Smooth muscle cell of bladder (primary cell): ENCODE measurements around the gene USP49. TPM values are rescaled to one million over a fixed set of nuclear protein-coding genes. Genes with fewer than 3 reads are reported as not detected.

Experiments used
- total RNA-seq: library from RNA; depleted of rRNA; stranded (reverse); fragments of >200 nt; gene quantifications from 2 replicates; pipeline ENCODE4 v1.2.3, GENCODE V29; 2014

USP49 gene
- 2.0 and 2.4 TPM in 2 replicates for total RNA-seq

DNA sequence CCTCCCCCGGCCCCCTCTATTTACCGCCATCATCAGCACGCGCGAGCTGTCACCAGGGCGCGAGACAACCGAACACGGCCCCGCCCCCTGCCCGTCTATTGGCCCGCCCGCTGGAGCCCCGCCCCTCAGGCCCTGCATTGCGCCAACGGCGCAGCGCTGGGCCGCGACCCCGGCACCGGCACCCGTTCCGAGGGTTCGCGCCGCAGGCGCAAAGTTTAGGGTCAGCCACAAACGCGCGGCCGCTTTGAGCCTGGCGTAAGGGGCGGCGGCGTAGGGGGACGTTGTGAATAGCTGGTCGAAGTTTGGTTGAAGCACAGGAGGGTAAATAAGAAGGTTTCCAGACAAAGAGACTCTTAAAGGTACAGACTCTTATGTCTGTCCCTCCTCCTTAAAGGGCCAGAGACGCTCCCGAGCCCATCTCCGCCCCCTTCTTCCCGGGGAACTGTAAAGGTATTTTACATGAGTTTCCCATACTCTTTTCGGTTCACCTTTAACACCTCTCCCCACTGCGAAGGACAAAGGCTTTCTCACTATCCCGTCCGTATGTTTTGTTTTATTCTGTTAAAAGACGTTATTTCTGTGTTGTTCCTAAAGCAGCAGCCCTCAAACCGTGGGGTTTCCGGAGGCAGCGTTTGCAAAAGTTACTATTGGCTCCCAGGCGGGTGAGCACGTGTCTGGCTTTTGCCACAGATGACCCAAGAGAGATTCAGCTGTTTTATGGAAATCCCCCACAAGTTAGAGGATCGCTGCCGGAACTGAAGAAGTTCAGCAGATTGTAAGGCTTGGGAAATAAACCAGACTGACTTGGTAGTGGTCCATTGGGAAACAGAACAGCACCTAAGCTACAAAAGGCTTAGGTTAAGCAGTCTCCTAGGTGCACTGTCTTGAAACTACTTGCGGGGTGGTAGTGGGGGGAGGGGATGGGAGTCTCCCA is at the start of gene USP49:
Gene USP49 (minus strand): TSS at position 76 of the 934 bp plus-strand sequence. CDS start 88,392 bp downstream, outside the sequence.

GRCh38 chr6:41941280-41942066 is 46.3 kb upstream of the USP49 start, which contains the start of gene CCND3:
Gene CCND3 (minus strand): TSS chr6:41941808. CDS start chr6:41941649, 159 bp downstream.

DNA sequence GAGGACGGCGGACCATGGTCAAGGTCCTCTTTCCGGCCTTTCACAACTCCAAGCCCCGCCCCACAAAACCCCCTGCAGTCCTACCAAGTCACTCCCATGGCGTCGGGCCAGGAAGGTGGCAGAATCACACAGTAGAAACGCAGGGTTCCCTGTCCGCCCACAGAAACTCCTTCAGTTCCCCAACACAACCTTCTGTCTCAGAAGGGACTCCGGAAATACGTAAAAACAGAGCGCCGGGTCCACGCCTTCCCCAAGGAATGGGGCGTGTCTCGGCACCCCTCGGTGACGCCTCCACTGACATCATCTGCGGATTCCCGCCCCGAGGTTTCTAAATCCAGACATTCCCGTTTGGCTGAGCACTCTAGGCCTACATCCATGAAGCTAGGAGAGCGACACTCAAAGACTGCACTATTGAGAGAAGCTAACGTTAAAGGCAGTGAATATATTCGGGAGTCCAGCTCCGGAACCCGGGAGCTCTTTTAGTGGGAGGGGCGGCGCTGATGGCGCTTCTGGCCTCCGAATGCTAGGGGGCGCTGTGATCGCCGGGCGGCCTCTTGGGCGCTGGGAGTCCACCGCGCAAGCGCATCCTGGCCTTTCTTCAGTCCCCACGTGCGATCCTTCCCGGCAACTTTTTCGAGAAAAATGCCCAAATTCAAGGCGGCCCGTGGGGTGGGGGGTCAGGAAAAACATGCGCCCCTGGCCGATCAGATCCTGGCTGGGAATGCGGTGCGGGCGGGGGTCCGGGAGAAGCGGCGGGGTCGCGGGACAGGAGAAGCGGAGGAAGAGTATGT is 25.9 kb upstream of the USP49 start, which contains the start of the genes BYSL and MED20:
Gene BYSL (plus strand): TSS at position 579 of the 791 bp plus-strand sequence. CDS start 64 bp downstream, at position 643.
Gene MED20 (minus strand): TSS at position 219 of the 791 bp plus-strand sequence. CDS start 121 bp downstream, at position 98.

DNA sequence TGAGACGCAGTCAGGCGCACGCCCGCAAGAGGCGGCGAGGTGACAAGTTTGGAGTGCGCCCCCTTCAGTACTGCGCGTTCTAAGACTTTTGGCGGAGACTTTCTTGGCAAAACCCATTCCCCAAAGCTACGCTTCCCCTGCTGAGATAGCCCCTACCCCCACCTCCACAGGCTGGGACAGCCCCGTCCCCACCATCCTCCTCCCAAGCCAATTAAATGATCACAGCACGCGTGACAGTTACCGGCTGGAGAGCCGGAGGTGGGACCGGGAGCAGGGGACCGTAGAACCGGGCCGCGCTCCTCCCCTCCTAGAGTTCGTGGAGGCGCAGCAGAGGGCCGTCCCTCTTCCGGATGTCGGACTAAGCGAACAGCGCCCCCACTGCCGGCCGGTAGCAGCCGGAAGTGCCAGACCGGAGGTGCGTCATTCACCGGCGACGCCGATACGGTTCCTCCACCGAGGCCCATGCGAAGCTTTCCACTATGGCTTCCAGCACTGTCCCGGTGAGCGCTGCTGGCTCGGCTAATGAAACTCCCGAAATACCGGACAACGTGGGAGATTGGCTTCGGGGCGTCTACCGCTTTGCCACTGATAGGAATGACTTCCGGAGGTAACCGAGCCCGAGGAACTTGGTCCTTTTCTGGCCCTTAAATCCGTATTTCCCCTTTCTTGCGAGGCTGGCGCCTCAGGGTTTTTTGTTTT is 107.8 kb downstream of the USP49 start, which contains the start of gene TOMM6:
Gene TOMM6 (plus strand): TSS at position 476 of the 699 bp plus-strand sequence. CDS start 4 bp downstream, at position 480.

DNA sequence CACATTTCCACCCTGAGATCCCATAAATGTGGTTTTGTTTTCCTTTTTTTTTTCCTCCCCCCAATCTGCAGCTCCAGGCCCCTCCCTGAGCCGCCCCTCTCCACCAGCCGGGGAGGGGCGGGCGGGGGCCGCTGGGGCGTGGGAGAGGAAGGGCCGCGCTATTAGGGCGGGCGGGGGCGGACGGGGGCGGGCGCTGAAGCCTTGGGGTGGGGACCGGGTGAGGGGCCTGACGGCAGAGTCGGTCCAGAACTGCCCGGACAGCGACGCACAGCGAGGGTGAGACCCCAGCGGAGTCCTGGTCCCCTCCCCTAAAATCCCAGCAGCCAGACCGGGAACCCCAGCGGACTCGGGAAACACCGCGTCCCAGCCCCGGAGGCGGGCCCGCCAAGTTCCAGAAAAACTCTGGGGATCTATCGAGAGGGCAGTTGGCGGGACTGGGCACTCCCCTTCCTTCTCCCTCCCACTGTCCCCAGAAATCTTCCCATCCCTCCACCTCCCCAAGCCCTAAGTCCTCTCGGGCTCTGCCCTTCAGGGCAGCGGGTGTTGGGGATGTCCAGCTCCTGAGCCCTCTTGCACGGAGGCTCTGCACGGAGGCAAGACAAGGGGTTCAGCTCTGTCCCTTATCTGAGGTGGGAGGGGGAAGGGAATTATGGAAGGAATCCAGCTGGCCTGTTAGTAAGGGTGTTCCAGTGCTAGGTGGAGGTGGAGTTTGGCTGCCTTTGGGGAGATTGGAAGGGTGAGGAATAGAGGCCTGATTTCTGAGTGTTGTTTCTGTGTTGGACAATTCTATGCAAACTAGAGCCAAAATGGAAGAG is 114.4 kb downstream of the USP49 start, which contains the start of gene PRICKLE4:
Gene PRICKLE4 (plus strand): TSS at position 232 of the 815 bp plus-strand sequence. CDS start 2,692 bp downstream, outside the sequence.

DNA sequence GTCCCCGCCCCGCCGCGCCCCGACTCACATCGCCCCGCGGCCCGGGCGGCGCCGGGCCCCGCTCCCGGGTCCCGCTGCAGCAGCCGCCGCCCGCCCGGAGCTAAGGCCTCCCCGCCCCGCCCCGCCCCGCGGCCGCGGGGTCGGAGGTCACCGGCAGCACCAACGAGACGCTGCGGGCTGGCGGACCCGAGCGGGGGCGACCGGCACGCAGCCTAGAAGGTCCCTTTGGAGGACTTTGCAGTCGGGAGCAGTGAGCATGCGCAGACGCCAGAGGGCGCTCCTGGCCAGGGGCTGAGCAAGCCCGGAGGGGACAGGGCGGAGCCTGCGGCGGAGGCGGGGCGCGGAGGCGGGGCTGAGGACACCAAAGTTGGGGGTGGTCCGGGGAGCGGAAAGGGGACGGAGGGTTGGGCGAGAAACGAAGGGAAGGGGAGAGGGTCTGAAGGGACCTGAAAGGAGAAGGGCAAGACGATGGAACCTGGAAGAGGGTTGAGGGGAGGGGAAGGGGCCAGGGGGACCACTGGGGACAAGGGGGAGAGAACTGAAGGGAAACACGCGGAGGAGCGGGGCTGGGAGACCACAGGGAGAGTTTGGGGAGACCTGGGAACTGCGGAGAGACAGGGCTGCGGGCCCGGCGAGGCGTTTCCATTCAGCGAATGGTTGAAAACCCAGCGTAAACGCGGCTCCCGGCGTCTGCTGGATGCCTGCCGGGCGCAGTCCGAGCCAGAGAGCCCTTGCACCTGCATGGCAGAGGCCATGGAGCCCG is 115.2 kb downstream of the USP49 start, which contains the start of gene FRS3:
Gene FRS3 (minus strand): TSS at position 113 of the 763 bp plus-strand sequence. CDS start 2,913 bp downstream, outside the sequence.

DNA sequence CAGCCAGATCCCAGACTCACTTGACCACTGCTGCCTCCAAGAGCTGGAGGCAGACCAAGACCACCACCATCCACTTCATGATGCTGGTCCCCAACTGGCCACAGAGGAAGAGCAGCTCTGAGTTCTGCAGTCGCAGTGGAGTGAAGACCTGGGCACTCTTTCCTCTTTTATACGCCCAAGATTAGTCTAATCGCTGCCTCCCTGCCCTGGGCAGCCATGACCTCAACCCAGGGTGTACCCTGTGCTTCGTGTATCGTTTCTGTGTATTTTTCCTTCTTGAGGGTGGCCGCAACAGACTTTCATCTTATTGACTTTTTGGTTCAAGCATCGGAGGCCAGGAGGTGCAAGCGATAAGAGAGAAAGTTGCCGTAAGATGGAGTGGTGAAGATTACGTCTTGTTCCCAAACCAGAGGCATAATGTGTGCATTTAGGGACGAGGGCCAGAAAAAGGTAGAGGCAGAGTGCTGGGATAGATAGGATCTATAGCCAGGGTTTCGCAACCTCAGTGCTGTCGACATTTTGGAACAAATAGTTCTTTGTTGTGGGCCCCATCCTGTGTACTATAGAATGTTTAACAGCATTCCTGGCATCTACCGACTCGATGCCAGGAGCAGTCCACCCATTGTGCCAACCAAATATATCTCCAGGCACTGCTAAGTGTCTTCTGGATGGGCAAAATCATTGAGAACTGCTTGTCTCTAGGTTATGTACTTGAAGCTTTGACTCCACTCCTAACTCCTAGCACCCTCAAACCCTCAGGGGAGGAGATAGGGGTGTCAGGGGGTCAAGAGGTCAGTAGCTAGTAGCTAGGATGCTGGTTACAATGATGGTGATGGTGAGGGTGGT is 147.7 kb downstream of the USP49 start, which contains the start of gene PGC:
Gene PGC (minus strand): TSS at position 142 of the 846 bp plus-strand sequence. CDS start 63 bp downstream, at position 79.

Other genes with a start within 250 kb of the USP49 start
- gene TFEB, start 159.8 kb downstream of the USP49 start, total RNA-seq: 1.8 and 2.6 TPM in 2 replicates
- not detected in 2 replicates for gene PGC, start 148.0 kb downstream of the USP49 start, total RNA-seq
- gene FRS3, start 115.5 kb downstream of the USP49 start, total RNA-seq: 0.83 and 0.85 TPM in 2 replicates
- not detected in 2 replicates for gene PRICKLE4, start 114.6 kb downstream of the USP49 start, total RNA-seq
- 49.6 and 59.4 TPM in 2 replicates for gene TOMM6, start 107.7 kb downstream of the USP49 start, total RNA-seq
- gene MED20, start 25.8 kb upstream of the USP49 start, total RNA-seq: 24.1 and 26.0 TPM in 2 replicates
- gene BYSL, start 26.1 kb upstream of the USP49 start, total RNA-seq: 13.1 and 13.6 TPM in 2 replicates
- gene CCND3, start 46.4 kb upstream of the USP49 start, total RNA-seq: 14.0 and 17.2 TPM in 2 replicates
- 11.0 and 12.6 TPM in 2 replicates for gene TAF8, start 155.1 kb upstream of the USP49 start, total RNA-seq
- 0.46 and 0.71 TPM in 2 replicates for gene C6orf132, start 247.2 kb upstream of the USP49 start, total RNA-seq